Adrenal gland (tissue), 12 donors: ENCODE measurements around the gene NAT14. TPM values are rescaled to one million over a fixed set of nuclear protein-coding genes. Genes with fewer than 3 reads are reported as not detected.

Experiments
- DNase-seq, 7 donors: peaks; one replicate each; pipeline ENCODE4 v3.0.0-alpha.2; 2019 to 2020
- H3K27ac ChIP-seq, 5 donors: fragments of 200-600 bp; sonication (generic) in 4 of 5; 1 replicate in 3 of 5; 2 replicates in 2 of 5; pipeline versions ENCODE4 v1.5.1 to v1.8.0; 2016 to 2020; ENCODE audit warnings: mild to moderate bottlenecking in 1 of 5
- H3K27me3 ChIP-seq: fragments of 200-600 bp; 2 replicates; pipeline ENCODE4 v1.8.0; 2021
- H3K36me3 ChIP-seq, 2 donors: fragments of 200-600 bp; replicated peaks in 1 of 2; 1 replicate in 1 of 2; 2 replicates in 1 of 2; pipeline versions ENCODE4 v1.5.1 to v1.8.0; 2018 to 2022
- H3K4me1 ChIP-seq, 2 donors: fragments of 200-600 bp; replicated peaks in 1 of 2; 1 replicate in 1 of 2; 2 replicates in 1 of 2; pipeline versions ENCODE4 v1.5.1 to v1.8.0; 2018 to 2021
- H3K4me3 ChIP-seq, 4 donors: fragments of 200-600 bp; sonication (generic) in 3 of 4; one replicate each; pipeline ENCODE4 v1.5.1; 2016 to 2018
- H3K9me3 ChIP-seq, 3 donors: fragments of 200-600 bp; sonication (generic) in 1 of 3; replicated peaks in 1 of 3; 1 replicate in 2 of 3; 2 replicates in 1 of 3; pipeline versions ENCODE4 v1.5.1 to v1.8.0; 2016 to 2021
- CTCF ChIP-seq, 6 experiments: fragments of 450-650 bp in 4 of 6; fragments of 200-600 bp in 2 of 6; sonication (generic) in 1 of 6; IDR thresholded peaks; 1 replicate in 5 of 6; 2 replicates in 1 of 6; pipeline versions ENCODE4 v1.5.1 to v1.8.0; 2016 to 2021; ENCODE audit warnings: antibody characterized with exemption in 6 of 6, mild to moderate bottlenecking in 2 of 6, moderate library complexity in 1 of 6
- POLR2A ChIP-seq, 2 donors: fragments of 450-650 bp; IDR thresholded peaks; one replicate each; pipeline ENCODE4 v1.6.1; 2017; ENCODE audit warnings: antibody characterized with exemption in 2 of 2, mild to moderate bottlenecking in 2 of 2, moderate library complexity in 1 of 2
- WGBS, 4 donors: extraction: QIAGEN DNeasy Blood & Tissue Kit in 2 of 4; methylation state at CpG; one replicate each; pipeline versions ENCODE4 v1.1.5 to v1.1.7; 2013 to 2017; 5-methylcytosine and 5-hydroxymethylcytosine counted together
- intact Hi-C, 2 donors: fragments of 100-400 bp; cut with DNase I; formaldehyde crosslinking; loops; one replicate each; pipeline versions ENCODE4 v1.14.1 to v1.15.0; 2022 to 2023
- polyA plus RNA-seq, 3 donors: library from polyadenylated mRNA; stranded (reverse); fragments of 200-250 nt in 2 of 3; fragments of 350-450 nt in 1 of 3; fragmentation: Illumina TruSeq in 1 of 3; extraction: RNeasy Lipid Tissue Mini Kit (QIAGEN cat#74804) in 1 of 3; gene quantifications; one replicate each; pipeline ENCODE4 v1.2.3, GENCODE V29; 2013 to 2014
- total RNA-seq, 9 donors: library from RNA; depleted of rRNA in 4 of 9; stranded (reverse); fragments of >200 nt in 4 of 9; fragments of 120-200 nt in 1 of 9; fragmentation: NEBNext Ultra II Directional in 1 of 9; extraction: Animal tissue kit (Norgen Biotek cat#: 25700) in 1 of 9; gene quantifications; one replicate each; pipeline versions ENCODE4 v1.1.0 to v1.2.4, GENCODE V29; 2013 to 2023
- donor health status: healthy with polysubstance abuse.
- donor health status: Bipolar disorder and iron deficiency.
- donor health status: DM: yes; HTN: yes; CAD: no.
- donor health status: DM: no; HTN: no; CAD: no.
- donor health status: DM: no; HTN: no; CAD: no.
- donor health status: DM: yes; HTN: yes; CAD: no.

The NAT14 gene
- total and polyA plus RNA-seq, 12 donors: 4.9 to 108 (median 18.7) TPM

DNA sequence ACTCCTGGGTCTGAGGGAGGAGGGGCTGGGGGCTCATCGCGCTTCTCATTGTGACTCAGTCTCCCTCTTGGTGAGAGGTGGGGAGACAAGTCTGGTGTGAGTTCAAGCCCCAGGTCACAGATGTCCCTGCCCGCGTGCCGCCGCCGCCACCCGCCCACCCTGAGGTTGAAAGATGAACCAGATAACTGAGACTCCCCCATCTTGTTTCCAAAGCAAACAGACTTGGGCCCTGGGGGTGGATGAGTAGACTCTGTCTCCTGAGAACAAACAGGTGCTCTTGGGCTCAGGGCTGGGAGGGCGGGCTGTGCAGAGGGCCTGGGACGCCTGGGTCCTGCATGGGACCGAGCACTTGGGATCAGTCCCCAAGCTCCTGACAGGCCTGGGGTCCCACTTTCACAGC, 51.4 kb downstream of the NAT14 start:
- no peak overlapping the region for H3K27ac ChIP-seq
- H3K9me3 ChIP-seq: no peaks in the 10 kb centered on the region
- H3K4me3 ChIP-seq: no peak overlapping the region
- TF ChIP-seq CTCF (IDR thresholded peaks at IDR 0.05): no peak
- TF ChIP-seq POLR2A (IDR thresholded peaks at IDR 0.05): no peak
- peaks cover 7% of the 10 kb centered on the region for H3K27me3 ChIP-seq
- WGBS, 4 donors: 83 to 93% (median 89%) methylated on average over 7 to 11 of the region's 11 CpGs; no CpG with 5 or more reads in 1 of the 4 donors
- no peaks in the 10 kb centered on the region for H3K36me3 ChIP-seq
- no peak for DNase-seq
- H3K4me1 ChIP-seq: no peaks in the 10 kb centered on the region
- intact Hi-C loops: loop anchor here in 1 of 2 donors (5.0 kb wide), 1 partner anchor 36 kb away; no protein-coding TSS in a partner anchor

Other genes starting within 250 kb of the NAT14 start
- 100 to 1,000 TPM in 2 of 9 donors, 10 to 100 TPM in 7; 28.9 to 116 (median 87.2) TPM for gene PPP6R1, start 226.2 kb upstream of the NAT14 start, total RNA-seq
- gene PPP6R1, start 226.2 kb upstream of the NAT14 start, polyA plus RNA-seq: 100 to 1,000 TPM in 1 of 3 donors, 10 to 100 TPM in 2; 33.4 to 102 (median 56.1) TPM
- gene HSPBP1, start 205.1 kb upstream of the NAT14 start, total RNA-seq: 10 to 100 TPM; 22.0 to 46.0 (median 31.8) TPM
- 10 to 100 TPM; 18.8 to 49.8 (median 49.2) TPM for gene HSPBP1, start 205.1 kb upstream of the NAT14 start, polyA plus RNA-seq
- 10 to 100 TPM in 7 of 9 donors, 1 to 10 TPM in 2; 2.0 to 24.9 (median 13.1) TPM for gene BRSK1, start 201.2 kb upstream of the NAT14 start, total RNA-seq
- 10 to 100 TPM in 2 of 3 donors, 1 to 10 TPM in 1; 7.2 to 64.3 (median 27.6) TPM for gene BRSK1, start 201.2 kb upstream of the NAT14 start, polyA plus RNA-seq
- 10 to 100 TPM in 2 of 9 donors, 1 to 10 TPM in 6, under 1 TPM in 1; 0.11 to 20.8 (median 7.9) TPM for gene TMEM150B, start 159.8 kb upstream of the NAT14 start, total RNA-seq
- gene TMEM150B, start 159.8 kb upstream of the NAT14 start, polyA plus RNA-seq: 1 to 10 TPM in 2 of 3 donors, under 1 TPM in 1; 0.51 to 4.7 (median 2.5) TPM
- gene KMT5C, start 145.3 kb upstream of the NAT14 start, total RNA-seq: 10 to 100 TPM in 6 of 9 donors, 1 to 10 TPM in 3; 3.9 to 38.3 (median 14.9) TPM
- gene KMT5C, start 145.3 kb upstream of the NAT14 start, polyA plus RNA-seq: 10 to 100 TPM in 2 of 3 donors, 1 to 10 TPM in 1; 1.4 to 56.7 (median 30.3) TPM
- under 1 TPM in 2 of 9 donors, not detected in 7; 0.17 to 0.18 TPM for gene COX6B2, start 130.5 kb upstream of the NAT14 start, total RNA-seq
- gene COX6B2, start 130.5 kb upstream of the NAT14 start, polyA plus RNA-seq: not detected
- not detected for gene GARIN5B, start 121.9 kb upstream of the NAT14 start, total RNA-seq
- not detected for gene GARIN5B, start 121.9 kb upstream of the NAT14 start, polyA plus RNA-seq
- under 1 TPM in 2 of 9 donors, not detected in 7; 0.17 to 0.28 TPM for gene IL11, start 114.7 kb upstream of the NAT14 start, total RNA-seq
- 1 to 10 TPM in 1 of 3 donors, under 1 TPM in 1, not detected in 1; 0.24 to 1.1 TPM for gene IL11, start 114.7 kb upstream of the NAT14 start, polyA plus RNA-seq
- gene TMEM190, start 108.4 kb upstream of the NAT14 start, total RNA-seq: 1 to 10 TPM in 2 of 9 donors, under 1 TPM in 1, not detected in 6; 0.55 to 2.3 (median 1.1) TPM
- 10 to 100 TPM in 1 of 3 donors, 1 to 10 TPM in 1, under 1 TPM in 1; 0.62 to 63.0 (median 4.7) TPM for gene TMEM190, start 108.4 kb upstream of the NAT14 start, polyA plus RNA-seq
- gene TMEM238, start 100.9 kb upstream of the NAT14 start, total RNA-seq: 1 to 10 TPM in 8 of 9 donors, under 1 TPM in 1; 0.28 to 9.3 (median 2.9) TPM
- under 1 TPM in 1 of 3 donors, not detected in 2; 0.13 TPM for gene TMEM238, start 100.9 kb upstream of the NAT14 start, polyA plus RNA-seq
- 1,000 to 10,000 TPM in 4 of 9 donors, 100 to 1,000 TPM in 5; 194 to 2,378 (median 694) TPM for gene RPL28, start 99.3 kb upstream of the NAT14 start, total RNA-seq
- 1,000 to 10,000 TPM in 2 of 3 donors, 100 to 1,000 TPM in 1; 577 to 2,804 (median 2,164) TPM for gene RPL28, start 99.3 kb upstream of the NAT14 start, polyA plus RNA-seq
- gene UBE2S, start 77.4 kb upstream of the NAT14 start, total RNA-seq: 10 to 100 TPM; 13.0 to 57.1 (median 20.3) TPM
- gene UBE2S, start 77.4 kb upstream of the NAT14 start, polyA plus RNA-seq: 10 to 100 TPM in 2 of 3 donors, 1 to 10 TPM in 1; 8.8 to 18.0 (median 11.9) TPM
- gene SHISA7, start 41.9 kb upstream of the NAT14 start, total RNA-seq: under 1 TPM in 5 of 9 donors, not detected in 4; 0.08 to 0.49 (median 0.20) TPM
- gene SHISA7, start 41.9 kb upstream of the NAT14 start, polyA plus RNA-seq: 1 to 10 TPM in 2 of 3 donors, under 1 TPM in 1; 0.47 to 1.3 (median 1.1) TPM
- gene ISOC2, start 23.5 kb upstream of the NAT14 start, total RNA-seq: 100 to 1,000 TPM in 1 of 9 donors, 10 to 100 TPM in 8; 58.2 to 181 (median 78.3) TPM
- gene ISOC2, start 23.5 kb upstream of the NAT14 start, polyA plus RNA-seq: 100 to 1,000 TPM in 1 of 3 donors, 10 to 100 TPM in 2; 18.1 to 119 (median 75.0) TPM
- not detected for gene C19orf85, start 20.4 kb upstream of the NAT14 start, total RNA-seq
- gene C19orf85, start 20.4 kb upstream of the NAT14 start, polyA plus RNA-seq: not detected
- gene ZNF628, start 8.6 kb upstream of the NAT14 start, total RNA-seq: 10 to 100 TPM in 3 of 9 donors, 1 to 10 TPM in 5, under 1 TPM in 1; 0.83 to 27.9 (median 8.7) TPM
- gene ZNF628, start 8.6 kb upstream of the NAT14 start, polyA plus RNA-seq: 10 to 100 TPM in 1 of 3 donors, 1 to 10 TPM in 1, under 1 TPM in 1; 0.04 to 17.5 (median 3.7) TPM
- 1 to 10 TPM in 8 of 9 donors, under 1 TPM in 1; 0.33 to 6.8 (median 4.4) TPM for gene SSC5D, start 3.2 kb downstream of the NAT14 start, total RNA-seq
- gene SSC5D, start 3.2 kb downstream of the NAT14 start, polyA plus RNA-seq: 1 to 10 TPM; 1.3 to 10.0 (median 1.5) TPM
- gene SBK2, start 51.9 kb downstream of the NAT14 start, total RNA-seq: not detected
- not detected for gene SBK2, start 51.9 kb downstream of the NAT14 start, polyA plus RNA-seq
- under 1 TPM in 2 of 9 donors, not detected in 7; 0.18 to 0.68 TPM for gene SBK3, start 60.4 kb downstream of the NAT14 start, total RNA-seq
- under 1 TPM in 1 of 3 donors, not detected in 2; 0.10 TPM for gene SBK3, start 60.4 kb downstream of the NAT14 start, polyA plus RNA-seq
- gene ZNF579, start 95.7 kb downstream of the NAT14 start, total RNA-seq: 10 to 100 TPM in 2 of 9 donors, 1 to 10 TPM in 7; 2.1 to 15.8 (median 7.9) TPM
- gene ZNF579, start 95.7 kb downstream of the NAT14 start, polyA plus RNA-seq: 10 to 100 TPM in 2 of 3 donors, 1 to 10 TPM in 1; 2.8 to 27.1 (median 12.2) TPM
- gene FIZ1, start 114.3 kb downstream of the NAT14 start, total RNA-seq: 10 to 100 TPM in 4 of 9 donors, 1 to 10 TPM in 5; 4.4 to 19.7 (median 9.2) TPM
- gene FIZ1, start 114.3 kb downstream of the NAT14 start, polyA plus RNA-seq: 10 to 100 TPM in 2 of 3 donors, 1 to 10 TPM in 1; 6.3 to 19.6 (median 15.2) TPM
- 10 to 100 TPM in 8 of 9 donors, 1 to 10 TPM in 1; 7.7 to 83.7 (median 24.6) TPM for gene ZNF524, start 115.1 kb downstream of the NAT14 start, total RNA-seq
- gene ZNF524, start 115.1 kb downstream of the NAT14 start, polyA plus RNA-seq: 10 to 100 TPM in 2 of 3 donors, under 1 TPM in 1; 0.93 to 57.6 (median 57.1) TPM
- gene ZNF865, start 120.5 kb downstream of the NAT14 start, total RNA-seq: 10 to 100 TPM in 5 of 9 donors, 1 to 10 TPM in 3, under 1 TPM in 1; 0.72 to 19.6 (median 10.3) TPM
- gene ZNF865, start 120.5 kb downstream of the NAT14 start, polyA plus RNA-seq: 10 to 100 TPM in 2 of 3 donors, 1 to 10 TPM in 1; 2.0 to 24.7 (median 11.7) TPM
- gene ZNF784, start 139.4 kb downstream of the NAT14 start, total RNA-seq: 10 to 100 TPM in 3 of 9 donors, 1 to 10 TPM in 6; 5.4 to 16.3 (median 9.7) TPM
- gene ZNF784, start 139.4 kb downstream of the NAT14 start, polyA plus RNA-seq: 10 to 100 TPM in 1 of 3 donors, 1 to 10 TPM in 2; 3.5 to 13.6 (median 8.3) TPM
- gene ZNF580, start 155.8 kb downstream of the NAT14 start, total RNA-seq: 10 to 100 TPM in 8 of 9 donors, 1 to 10 TPM in 1; 8.0 to 68.7 (median 42.0) TPM
- 100 to 1,000 TPM in 1 of 3 donors, 10 to 100 TPM in 2; 16.6 to 101 (median 97.5) TPM for gene ZNF580, start 155.8 kb downstream of the NAT14 start, polyA plus RNA-seq
- 10 to 100 TPM; 11.2 to 55.7 (median 22.7) TPM for gene ZNF581, start 158.5 kb downstream of the NAT14 start, total RNA-seq
- 10 to 100 TPM in 2 of 3 donors, 1 to 10 TPM in 1; 8.7 to 23.3 (median 22.4) TPM for gene ZNF581, start 158.5 kb downstream of the NAT14 start, polyA plus RNA-seq
- gene CCDC106, start 163.0 kb downstream of the NAT14 start, total RNA-seq: 10 to 100 TPM; 21.7 to 42.8 (median 27.3) TPM
- 10 to 100 TPM; 14.8 to 63.8 (median 42.8) TPM for gene CCDC106, start 163.0 kb downstream of the NAT14 start, polyA plus RNA-seq
- gene U2AF2, start 169.8 kb downstream of the NAT14 start, total RNA-seq: 100 to 1,000 TPM in 6 of 9 donors, 10 to 100 TPM in 3; 76.0 to 178 (median 119) TPM
- 100 to 1,000 TPM in 1 of 3 donors, 10 to 100 TPM in 2; 58.9 to 243 (median 85.3) TPM for gene U2AF2, start 169.8 kb downstream of the NAT14 start, polyA plus RNA-seq
- gene EPN1, start 190.0 kb downstream of the NAT14 start, total RNA-seq: 100 to 1,000 TPM in 8 of 9 donors, 10 to 100 TPM in 1; 20.1 to 235 (median 162) TPM
- 100 to 1,000 TPM in 1 of 3 donors, 10 to 100 TPM in 2; 27.8 to 151 (median 77.1) TPM for gene EPN1, start 190.0 kb downstream of the NAT14 start, polyA plus RNA-seq